Transverse colon (tissue), 4 donors: ENCODE results near the gene C2.

Experiments
- EP300 ChIP-seq: sonication (generic); formaldehyde crosslinking; IDR thresholded peaks from one replicate; pipeline ENCODE4 v1.6.1; 2017; ENCODE audit warnings: antibody characterized with exemption, low read depth
- POLR2A ChIP-seq: fragments of 450-650 bp; IDR thresholded peaks from one replicate; pipeline ENCODE4 v1.6.1; 2016; ENCODE audit warnings: antibody characterized with exemption, mild to moderate bottlenecking, moderate library complexity
- POLR2AphosphoS5 ChIP-seq, 3 donors: sonication (generic); formaldehyde crosslinking; IDR thresholded peaks; one replicate each; pipeline ENCODE4 v1.6.1; 2016; ENCODE audit warnings: antibody characterized with exemption in 3 of 3
- TF ChIP-seq, protein P1 (sequence below), 5 experiments: fragments of 200-600 bp in 3 of 5; fragments of 450-650 bp in 2 of 5; sonication (generic) in 3 of 5; IDR thresholded peaks; 1 replicate in 2 of 5; 2 replicates in 3 of 5; pipeline ENCODE4 v1.5.1; 2016 to 2017; ENCODE audit warnings: antibody characterized with exemption in 5 of 5, inconsistent platforms in 3 of 5, mild to moderate bottlenecking in 2 of 5, moderate library complexity in 1 of 5

DNA sequence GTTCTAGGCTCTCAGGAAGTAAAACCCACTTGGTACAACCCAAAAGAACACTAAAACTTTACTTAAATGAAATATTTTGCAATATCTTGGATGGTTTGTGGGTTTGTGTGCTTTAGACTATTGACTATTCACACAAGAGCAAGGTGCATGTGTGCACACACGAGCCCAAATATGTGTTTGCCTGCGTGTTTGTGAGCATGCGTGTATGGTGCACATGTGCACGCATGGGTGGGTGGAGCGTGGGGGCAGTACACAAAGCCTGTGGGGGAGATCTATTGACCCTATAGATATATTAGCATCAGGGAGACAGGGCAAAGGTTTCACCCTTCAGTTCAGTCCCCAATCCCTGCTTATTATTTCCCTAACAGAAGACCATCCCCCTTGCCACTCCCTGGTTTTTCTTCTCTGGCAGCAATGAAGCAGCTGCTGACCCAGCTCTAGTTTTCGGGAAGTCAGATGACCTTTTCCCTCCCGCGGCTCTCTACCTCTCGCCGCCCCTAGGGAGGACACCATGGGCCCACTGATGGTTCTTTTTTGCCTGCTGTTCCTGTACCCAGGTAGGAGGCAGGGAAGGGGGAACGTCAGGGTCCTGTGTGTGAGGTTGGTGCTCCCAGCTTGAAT is at the start of gene C2:
- TF ChIP-seq, protein P1, sequence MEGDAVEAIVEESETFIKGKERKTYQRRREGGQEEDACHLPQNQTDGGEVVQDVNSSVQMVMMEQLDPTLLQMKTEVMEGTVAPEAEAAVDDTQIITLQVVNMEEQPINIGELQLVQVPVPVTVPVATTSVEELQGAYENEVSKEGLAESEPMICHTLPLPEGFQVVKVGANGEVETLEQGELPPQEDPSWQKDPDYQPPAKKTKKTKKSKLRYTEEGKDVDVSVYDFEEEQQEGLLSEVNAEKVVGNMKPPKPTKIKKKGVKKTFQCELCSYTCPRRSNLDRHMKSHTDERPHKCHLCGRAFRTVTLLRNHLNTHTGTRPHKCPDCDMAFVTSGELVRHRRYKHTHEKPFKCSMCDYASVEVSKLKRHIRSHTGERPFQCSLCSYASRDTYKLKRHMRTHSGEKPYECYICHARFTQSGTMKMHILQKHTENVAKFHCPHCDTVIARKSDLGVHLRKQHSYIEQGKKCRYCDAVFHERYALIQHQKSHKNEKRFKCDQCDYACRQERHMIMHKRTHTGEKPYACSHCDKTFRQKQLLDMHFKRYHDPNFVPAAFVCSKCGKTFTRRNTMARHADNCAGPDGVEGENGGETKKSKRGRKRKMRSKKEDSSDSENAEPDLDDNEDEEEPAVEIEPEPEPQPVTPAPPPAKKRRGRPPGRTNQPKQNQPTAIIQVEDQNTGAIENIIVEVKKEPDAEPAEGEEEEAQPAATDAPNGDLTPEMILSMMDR (IDR thresholded peaks at IDR 0.05): no peak
- TF ChIP-seq POLR2A (no peak), EP300 (no peak), POLR2AphosphoS5 (IDR thresholded peaks at IDR 0.05) (no peak)
